Dedifferentiated amniotic fluid mesenchymal stem cell (primary cell): ENCODE results near the gene TBC1D5.
A peak's percentile ranks its signal among the peaks of the same experiment; 100 is the strongest.
"Not testable (repeated sequence)": the region's sequence is repeated elsewhere in the genome, so short reads cannot be mapped to it uniquely, and the experiment has no call there.

ENCODE experiments used
- DNase-seq: peaks from one replicate; pipeline ENCODE4 v3.0.0-alpha.2; 2016; ENCODE audit errors: extremely low spot score

Gene TBC1D5

GRCh38 chr3:17551333-17551732 is 191.1 kb downstream of the TBC1D5 start:
- no peak for DNase-seq

GRCh38 chr3:17550624-17551023 is 191.8 kb downstream of the TBC1D5 start:
- no peak for DNase-seq

GRCh38 chr3:17546500-17547255 is 195.8 kb downstream of the TBC1D5 start:
- no peak for DNase-seq

GRCh38 chr3:17544632-17545031 is 197.8 kb downstream of the TBC1D5 start:
- no peak for DNase-seq

- DNase-seq: no peak
Observed at GRCh38 chr3:17542591-17542990, 199.8 kb downstream of the TBC1D5 start.

- no peak for DNase-seq
Observed at GRCh38 chr3:17539436-17539835, 203.0 kb downstream of the TBC1D5 start.

- DNase-seq: no peak
Observed at GRCh38 chr3:17535274-17535673, 207.2 kb downstream of the TBC1D5 start.

- DNase-seq: not testable (repeated sequence)
Observed at GRCh38 chr3:17532446-17532845, 210.0 kb downstream of the TBC1D5 start.

GRCh38 chr3:17529677-17530076 is 212.8 kb downstream of the TBC1D5 start:
- no peak for DNase-seq

- DNase-seq: no peak
Observed at GRCh38 chr3:17518189-17519059, 224.0 kb downstream of the TBC1D5 start.

GRCh38 chr3:17515445-17516234 is 226.8 kb downstream of the TBC1D5 start:
- DNase-seq: no peak

GRCh38 chr3:17514597-17514996 is 227.8 kb downstream of the TBC1D5 start:
- DNase-seq: no peak

- no peak for DNase-seq
Observed at GRCh38 chr3:17510265-17510664, 232.2 kb downstream of the TBC1D5 start.

GRCh38 chr3:17508180-17508752 is 234.2 kb downstream of the TBC1D5 start:
- no peak for DNase-seq

- DNase-seq: no peak
Observed at GRCh38 chr3:17507480-17507879, 235.0 kb downstream of the TBC1D5 start.

GRCh38 chr3:17505856-17506255 is 236.6 kb downstream of the TBC1D5 start:
- peak; percentile 15 for DNase-seq

- DNase-seq: no peak
Observed at GRCh38 chr3:17501745-17502144, 240.7 kb downstream of the TBC1D5 start.

GRCh38 chr3:17500618-17501017 is 241.8 kb downstream of the TBC1D5 start:
- DNase-seq: no peak

- DNase-seq: no peak
Observed at GRCh38 chr3:17494117-17494809, 248.2 kb downstream of the TBC1D5 start.

- peak; percentile 63 for DNase-seq
Observed at GRCh38 chr3:17491601-17492000, 250.8 kb downstream of the TBC1D5 start.

- DNase-seq: not testable (repeated sequence)
Observed at GRCh38 chr3:17491190-17491589, 251.2 kb downstream of the TBC1D5 start.
